Measurements from ENCODE around the gene PFKM.
"Not testable (repeated sequence)": the region's sequence is repeated elsewhere in the genome, so short reads cannot be mapped to it uniquely, and the experiment has no call there.

PFKM gene

DNA sequence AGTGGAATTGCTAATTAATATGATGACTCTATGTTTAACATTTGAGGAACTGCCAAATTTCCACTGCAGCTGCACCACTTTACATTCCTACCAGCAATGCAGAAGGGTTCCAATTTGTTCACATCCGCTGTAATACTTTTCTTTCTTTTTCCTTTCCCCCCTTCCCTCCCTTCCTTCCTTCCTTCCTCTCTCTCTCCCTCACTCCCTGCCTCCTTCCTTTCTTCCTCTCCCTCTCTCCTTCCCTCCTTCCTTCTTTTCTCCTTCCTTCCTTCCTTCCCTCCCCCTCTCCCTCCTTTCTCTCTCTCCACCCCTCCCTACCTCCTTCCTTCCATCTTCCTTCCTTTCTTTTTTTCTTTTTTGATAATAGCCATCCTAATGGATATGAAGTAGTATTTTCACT lies 3.2 kb upstream of the PFKM start:
- no peak for DNase-seq

DNA sequence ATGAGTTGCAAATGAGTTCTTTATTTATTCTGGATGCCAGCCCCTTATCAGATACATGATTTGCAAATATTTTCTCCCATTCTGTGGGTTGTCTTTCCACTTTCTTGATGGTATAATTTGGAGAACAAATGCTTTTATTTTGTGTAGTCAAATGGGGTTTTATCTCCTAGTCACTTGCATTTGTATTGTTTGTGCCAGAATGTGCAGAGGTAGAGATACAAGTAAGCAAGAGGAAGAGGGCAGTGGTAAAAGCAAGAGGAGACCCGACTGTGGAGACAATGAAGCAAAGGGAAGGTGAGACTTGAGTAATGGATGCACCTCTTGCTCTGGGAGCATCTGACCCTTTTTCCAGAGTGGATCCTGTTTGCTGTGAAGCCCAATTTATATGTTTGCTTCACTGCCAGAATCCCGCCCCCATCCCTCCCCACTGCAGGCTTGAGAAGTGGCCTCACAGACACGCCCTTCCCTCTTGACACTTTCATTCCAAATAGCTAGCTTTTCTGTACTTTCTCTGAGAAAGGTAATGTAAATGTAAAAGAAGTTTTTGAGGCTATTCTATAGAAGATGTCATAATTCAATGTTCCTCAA lies 786 bp upstream of the PFKM start:
- DNase-seq, result no peak

DNA sequence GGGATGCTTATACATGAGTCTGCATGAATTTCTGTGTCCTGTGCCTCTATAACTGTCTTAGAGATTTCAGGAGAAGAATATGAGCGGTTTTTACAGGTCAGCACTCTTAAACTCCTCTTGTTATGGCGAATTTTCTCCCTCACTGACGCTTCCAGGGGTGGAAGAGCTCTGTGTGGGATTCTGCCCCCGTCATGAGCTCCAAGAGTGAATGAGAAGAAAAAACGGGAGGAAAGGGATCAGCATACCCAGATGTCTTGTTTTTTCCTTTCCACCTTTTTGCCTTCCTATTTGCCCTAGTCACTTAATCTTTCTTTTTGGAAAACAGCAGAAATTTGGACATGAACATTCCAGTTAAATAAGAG lies 651 bp downstream of the PFKM start:
- no peak for DNase-seq

DNA sequence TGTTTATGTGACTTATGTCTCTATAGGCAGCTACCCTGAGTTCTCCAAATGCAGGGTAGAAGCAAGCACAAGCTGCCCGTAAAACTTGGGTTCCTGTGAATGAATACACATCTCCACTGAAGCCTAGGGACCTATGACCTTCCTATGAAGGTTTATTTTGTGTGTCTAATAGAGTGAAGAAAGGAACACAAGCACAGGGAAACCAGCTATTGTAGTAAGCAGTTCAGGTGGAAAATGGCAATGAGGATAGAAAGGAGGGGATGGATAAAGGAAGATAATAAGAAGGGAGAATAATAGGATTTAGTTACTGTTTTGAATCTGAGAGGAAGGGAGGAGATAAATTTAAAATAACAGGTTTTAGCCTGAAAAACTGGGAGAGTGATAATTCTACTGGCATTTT lies 2.4 kb downstream of the PFKM start:
- no peak for DNase-seq

DNA sequence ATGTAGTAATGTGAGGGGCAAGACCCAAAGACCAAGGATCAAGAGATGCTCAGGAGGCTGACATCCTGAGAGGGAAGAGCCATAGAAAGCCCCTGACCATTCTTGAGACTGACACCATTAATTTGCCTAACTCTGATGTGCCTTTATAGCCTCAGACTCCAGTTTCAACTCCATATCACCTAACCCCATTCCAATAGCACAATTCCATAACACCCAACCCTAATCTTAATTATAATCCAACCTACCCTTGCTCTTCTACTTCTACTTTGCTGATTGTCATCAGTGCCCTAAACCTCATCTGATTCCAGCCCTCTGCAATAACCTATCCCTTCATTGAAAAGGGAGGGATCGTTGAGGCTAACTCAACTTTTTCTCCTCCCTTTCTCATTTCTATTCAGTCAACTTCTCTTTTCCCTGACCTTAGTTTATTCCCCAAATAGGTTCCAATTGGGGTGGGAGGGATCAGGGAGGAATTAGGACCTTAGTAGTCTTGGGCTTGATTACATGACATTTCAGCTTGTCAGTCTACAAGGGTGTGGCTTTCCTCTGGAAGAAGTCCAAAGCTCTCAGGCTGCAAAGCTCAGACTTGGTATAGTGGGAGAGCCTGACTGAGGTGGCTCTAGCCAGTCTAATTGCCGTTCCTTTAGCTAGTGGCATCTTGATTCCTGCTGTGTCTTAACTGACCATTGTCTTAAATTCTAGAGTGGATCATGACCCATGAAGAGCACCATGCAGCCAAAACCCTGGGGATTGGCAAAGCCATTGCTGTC lies 3.1 kb downstream of the PFKM start:
- no peak for DNase-seq

DNA sequence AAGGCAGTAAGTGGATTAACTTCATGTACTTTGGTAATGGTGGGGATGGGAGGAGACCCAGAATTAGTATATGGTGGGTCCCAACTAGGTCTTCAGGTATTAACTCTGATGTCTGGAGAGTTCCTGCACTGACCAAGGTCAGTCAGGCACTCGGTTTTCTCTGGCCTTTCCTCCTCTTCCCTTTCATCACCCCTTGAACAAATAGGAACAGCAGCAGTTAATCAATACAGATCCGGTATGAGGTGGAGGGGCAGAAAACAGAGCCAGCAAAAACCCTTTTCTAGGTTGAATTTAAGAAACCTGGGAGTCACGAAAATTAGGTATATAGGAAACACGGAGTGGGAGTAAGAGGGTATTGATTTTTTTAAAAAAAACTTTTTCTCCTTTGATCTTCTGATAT lies 4.0 kb downstream of the PFKM start:
- DNase-seq, result no peak

DNA sequence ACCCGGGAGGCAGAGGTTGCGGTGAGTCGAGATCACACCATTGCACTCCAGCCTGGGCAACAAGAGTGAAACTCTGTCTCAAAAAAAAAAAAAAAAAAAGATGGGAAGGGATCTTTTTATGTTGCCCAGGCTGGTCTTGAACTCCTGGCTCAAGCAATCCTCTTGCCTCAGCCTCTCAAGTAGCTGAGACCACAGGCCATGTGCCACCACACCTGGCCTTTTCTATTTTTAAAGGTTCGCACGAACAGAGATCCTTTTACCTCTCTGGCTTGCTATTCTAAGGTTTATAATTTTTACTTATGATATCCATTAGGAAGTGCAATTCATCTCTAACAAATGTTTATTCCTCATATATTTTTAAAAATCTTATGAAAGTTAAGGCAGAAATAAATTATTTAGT lies 6.4 kb downstream of the PFKM start:
- DNase-seq, result not testable (repeated sequence)

DNA sequence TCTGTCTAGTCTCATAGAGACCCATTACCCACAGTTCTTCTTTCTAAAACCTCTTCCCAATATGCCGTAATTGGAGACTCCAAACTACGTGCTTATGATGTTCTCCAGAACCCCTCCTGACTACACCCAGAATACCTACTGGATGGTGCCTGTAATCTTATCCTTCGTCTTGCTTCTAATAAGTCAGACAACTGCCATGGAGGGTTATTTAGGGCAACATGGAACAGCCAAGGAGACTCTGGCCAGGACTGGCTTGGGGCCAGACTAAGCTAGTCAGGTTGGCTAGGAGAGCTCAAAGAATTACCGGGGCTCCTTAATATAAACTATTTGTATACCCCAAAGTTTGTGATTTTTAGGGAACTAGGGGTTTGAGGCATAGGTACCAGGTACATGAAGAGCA lies 6.8 kb downstream of the PFKM start:
- peak in 1 of 2 experiments; percentile 49 for DNase-seq

DNA sequence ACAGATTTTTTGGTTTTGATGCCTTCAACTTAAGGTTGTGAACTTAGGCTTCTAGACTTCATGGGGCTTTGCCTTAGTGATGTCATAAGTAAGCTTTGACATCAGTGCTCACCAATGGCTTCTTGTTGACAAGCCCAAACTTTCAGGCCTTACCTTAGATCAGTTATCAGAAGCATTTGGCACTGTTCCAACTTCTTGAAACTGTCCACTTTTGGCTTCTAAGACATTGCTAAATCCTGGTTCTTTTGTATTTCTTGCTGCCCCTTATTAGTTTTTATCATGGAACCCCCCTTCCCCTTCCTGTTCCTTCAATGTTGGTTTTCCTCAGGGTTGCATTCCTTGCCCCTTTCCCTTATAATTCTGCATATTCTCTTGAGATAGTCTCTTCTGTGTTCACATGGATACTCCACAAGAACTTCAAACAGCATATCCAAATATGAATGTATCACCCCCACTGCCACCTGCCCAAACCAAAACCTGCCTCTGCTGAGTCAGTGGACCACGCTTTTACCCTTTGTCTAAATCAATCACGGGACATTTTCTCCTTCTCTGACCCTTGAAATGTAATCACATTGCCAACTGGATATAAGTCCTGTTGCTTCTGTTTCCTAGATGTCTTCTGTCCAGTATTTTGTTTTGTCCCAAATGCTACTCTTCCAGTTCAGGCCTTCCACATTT lies 7.9 kb downstream of the PFKM start:
- DNase-seq, result no peak

DNA sequence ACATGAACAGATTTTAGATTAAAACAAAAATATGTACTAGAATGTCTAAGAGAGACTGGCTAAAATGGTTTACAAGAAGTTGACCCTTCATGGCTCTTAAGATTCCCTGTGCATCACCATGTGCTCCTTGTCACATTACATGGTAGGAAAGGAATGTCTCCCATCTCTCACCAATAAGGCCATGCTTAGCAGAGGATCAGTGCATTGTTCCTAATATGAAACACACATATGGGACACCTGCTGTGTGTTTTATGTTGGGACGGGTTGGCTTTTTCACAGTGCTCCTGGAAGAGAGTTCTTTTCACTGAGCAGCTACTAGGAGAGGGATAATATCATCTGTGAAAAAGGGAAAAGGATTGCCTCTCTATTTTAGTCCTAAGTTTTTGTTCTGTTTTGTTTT lies 9.6 kb downstream of the PFKM start:
- no peak for DNase-seq

DNA sequence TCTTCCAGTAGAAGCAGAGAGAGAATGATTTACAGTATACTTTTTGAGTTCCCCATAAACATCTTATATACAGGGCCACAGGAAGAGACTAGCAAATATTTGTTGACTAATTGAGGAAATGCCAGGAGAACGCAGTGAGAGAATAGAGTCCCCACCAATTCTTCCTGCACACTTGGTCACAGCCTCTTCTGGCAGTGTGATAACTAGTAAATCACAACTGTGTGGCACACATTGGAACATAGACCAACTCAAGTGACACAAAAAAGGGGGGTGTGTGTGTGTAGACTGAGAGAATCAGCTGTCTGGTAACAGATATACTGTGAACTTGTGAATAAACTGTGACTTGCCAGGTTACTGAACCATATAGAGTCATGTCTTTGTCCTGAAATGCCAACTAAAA lies 10.2 kb downstream of the PFKM start:
- no peak for DNase-seq

DNA sequence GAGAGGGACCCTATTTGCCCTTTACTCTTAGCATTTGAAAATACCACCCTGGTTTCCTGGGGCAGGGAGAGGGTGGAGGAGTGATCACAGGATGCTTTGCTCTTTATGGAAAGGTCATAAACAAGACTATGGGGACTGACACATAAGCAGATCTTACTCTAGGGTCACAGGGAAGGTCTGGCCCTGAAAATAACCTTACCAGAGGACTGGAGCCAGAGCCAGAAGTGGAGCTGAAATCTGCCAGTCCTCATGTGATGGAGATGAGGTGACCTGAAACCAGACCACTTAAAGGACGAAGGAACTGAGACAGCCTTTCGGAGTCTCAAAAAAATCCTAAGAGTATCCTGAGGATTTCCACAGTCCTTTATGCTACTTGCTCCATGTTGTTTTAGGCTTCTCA lies 12.4 kb downstream of the PFKM start:
- no peak for DNase-seq

DNA sequence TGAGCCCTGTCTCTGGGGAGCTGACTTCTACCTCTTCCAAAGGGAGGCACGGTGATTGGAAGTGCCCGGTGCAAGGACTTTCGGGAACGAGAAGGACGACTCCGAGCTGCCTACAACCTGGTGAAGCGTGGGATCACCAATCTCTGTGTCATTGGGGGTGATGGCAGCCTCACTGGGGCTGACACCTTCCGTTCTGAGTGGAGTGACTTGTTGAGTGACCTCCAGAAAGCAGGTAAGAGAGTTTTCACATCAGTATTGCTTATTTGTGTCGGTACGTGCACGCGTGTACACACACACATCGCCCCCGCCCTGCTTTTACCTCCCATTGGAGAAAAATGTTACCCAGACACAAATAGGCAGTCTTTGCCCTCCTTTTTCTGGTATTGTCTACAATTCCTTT lies 13.7 kb downstream of the PFKM start:
- no peak for DNase-seq

DNA sequence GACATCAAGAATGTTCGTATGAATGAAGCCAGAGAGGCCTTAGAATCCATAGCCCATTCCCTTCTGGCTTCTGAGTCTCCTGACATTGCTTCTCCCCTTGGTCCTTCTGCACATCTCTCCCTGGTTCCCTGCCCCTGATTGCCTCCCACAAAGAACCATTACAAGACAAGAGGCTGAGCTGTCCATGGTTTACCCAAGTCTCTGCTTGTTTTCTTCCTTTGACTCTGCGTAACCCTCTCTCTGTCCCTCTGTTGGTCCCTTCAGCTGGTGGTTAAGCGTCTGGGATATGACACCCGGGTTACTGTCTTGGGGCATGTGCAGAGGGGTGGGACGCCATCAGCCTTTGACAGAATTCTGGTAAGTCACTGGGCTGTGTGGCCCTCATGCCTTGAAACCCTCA lies 15.9 kb downstream of the PFKM start:
- DNase-seq, result no peak

DNA sequence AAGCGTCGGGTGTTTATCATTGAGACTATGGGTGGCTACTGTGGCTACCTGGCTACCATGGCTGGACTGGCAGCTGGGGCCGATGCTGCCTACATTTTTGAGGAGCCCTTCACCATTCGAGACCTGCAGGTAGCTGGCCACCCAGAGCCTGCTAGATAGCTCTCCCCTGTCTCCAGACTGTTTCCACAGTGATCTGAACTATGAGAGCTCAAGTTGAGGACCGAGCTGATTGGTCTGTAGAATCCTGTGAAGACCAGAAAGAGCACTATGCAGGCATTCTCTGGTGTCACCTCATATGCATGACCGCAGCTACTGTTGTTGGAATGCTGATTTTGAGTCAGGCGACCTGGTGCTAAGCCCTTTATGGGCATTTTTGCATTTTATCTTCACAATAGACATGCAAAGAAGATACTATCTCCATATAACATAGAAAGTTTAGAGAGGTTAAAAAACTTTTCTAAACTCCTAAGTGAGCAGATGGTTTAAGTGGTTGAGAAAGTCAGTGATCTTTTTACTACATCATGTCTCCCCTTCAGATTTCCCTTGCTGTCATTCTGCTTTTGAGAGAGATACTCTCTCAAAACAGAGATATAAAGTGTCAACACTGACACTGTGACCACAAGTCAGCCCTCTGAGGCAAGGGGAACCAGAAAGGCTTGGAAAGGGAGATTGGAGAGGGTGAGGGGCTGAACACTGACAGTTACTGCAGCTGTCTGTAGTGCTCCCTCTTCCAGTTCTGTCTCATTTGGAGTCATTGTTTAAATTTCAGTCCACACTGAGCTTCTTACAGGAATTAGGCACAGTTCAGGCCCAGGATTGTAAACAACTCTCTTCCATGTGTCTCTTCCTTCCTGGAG lies 23.9 kb downstream of the PFKM start:
- DNase-seq, result no peak

DNA sequence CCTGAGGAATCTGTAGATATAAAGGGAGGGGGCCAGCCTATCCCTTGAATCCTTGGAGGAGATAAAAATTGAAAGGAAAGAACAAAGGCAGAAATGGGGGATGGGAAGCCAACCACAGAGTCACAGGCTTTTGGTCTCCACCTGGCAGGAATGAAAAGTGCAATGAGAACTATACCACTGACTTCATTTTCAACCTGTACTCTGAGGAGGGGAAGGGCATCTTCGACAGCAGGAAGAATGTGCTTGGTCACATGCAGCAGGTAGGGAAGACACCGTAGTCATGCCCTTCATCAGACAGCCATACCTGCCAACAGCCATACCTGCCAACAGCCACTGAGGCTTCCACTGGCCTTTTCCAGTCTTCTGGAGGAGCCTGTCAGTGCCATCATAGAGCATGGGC lies 24.7 kb downstream of the PFKM start:
- DNase-seq, result no peak

DNA sequence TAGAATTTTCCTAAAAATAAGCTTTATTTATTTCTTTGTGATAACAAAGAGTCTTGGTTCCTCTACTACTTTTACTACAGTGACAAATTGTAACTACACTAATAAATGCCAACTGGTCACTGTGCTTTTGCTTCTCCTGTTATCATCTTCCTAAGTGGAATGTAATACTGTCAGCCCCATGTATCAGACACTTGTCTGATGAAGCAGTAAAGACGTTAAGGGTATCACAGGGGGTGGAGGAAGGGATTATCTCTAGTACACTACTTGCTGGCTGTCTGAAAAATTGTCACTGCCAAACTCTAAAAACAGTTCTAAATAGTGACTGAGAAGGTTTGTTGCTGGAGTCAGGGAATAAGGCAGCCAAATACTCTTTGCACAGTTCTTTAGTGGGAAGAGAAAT lies 26.8 kb downstream of the PFKM start:
- no peak for DNase-seq

DNA sequence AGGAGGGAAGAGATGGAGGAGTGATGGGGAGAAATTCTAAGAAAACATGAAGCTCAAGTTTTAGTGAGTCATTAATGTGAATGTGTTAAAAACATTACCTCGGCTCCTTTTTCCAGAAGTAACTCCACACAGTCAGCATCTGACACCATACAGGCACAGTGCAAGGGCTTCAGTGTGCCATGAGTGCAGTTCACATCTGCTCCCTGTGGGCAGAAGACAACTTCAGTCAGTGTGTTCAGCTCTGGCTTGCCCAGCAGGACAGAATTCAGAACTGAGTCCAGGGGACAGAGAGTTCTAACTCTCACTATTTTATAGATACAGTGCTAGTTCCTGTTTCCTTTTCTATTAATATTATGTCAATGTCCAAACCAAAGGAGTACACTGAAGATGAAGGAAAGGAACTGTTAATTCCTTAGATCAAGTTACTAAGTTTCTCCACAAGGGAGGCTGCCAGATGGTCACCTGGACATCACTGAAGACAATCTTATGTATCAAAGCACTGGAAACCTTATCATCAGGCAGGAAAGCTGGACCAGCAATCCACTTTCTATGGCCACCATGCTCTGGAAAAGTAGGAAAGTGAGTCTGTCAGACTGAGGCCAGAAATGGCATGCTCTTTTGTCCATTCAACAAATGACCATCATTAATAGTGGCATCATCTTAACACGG lies 32.1 kb downstream of the PFKM start:
- no peak for DNase-seq

DNA sequence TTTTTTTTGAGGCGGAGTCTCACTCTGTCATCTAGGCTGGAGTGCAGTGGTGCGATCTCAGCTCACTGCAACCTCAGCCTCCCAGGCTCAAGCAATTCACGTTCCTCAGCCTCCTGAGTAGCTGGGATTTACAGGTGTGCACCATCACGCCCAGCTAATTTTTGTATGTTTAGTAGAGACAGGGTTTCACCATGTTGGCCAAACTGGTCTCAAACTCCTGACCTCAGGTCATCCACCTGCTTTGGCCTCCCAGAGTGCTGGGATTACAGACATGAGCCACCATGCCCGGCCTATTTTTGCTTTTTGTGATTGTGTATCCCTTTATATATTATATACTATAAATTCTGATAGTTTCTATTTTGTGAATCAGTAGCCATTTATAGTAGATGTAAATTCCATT lies 36.6 kb downstream of the PFKM start:
- DNase-seq, result not testable (repeated sequence)

DNA sequence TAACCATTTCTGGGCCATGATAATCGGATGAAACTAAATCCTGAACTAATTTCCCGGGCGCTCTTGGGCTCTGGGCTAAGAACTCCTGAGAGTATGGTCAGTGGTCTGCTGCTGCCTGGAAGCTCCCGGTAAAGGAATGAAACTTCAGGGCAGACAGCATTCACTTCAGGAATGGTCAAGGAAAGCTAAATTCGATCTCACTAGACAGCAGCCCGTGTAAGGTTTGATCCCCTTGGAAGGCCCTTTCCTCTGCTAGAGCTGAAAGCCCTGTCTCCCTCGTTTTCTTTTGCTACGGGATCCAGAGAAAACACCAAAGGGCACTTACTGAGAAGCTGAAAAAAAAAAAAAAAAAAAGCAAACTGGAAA lies 37.5 kb downstream of the PFKM start:
- DNase-seq, result no peak

DNA sequence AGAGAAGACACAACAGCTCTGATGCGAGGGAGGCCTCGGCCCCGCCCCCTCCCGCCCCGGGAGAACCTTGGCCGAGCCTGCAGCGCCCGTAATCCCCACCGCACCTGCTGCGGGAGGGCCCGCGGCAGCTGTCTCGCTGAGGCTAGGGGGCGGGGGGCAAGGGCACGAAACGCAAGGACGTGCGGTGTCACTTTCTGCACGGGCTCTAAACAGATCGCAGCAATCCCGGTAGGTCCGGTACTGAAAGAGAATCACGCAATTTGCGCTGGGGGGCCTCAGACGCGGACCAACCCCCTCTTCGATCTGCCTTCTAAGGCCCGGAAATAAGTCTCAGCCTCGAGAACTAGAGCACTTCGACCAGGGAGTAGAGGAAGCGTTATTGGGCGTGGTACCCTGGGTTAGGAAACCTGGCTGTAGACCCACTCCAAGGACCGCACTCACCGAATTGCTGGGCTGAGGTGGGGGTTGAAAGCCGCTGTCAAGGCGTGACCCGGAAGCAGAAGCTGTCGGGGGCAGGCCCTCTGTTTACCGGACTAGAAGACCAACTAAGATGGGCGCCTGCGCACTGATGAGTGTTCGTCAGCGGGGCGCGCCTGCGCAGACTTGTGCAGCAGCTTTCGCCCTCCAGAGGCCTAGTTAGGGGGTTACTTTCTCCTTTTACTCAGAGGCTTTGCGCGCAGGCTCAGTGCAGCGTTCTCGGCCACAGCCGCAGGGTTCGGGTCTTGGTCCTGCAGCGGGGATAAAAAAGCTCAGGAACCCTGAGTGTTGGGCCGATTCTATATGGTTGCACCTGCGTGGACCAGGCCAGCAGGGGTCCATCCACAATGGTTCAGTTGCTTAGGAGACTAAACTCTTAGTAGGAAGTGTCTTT lies 38.1 kb downstream of the PFKM start, which contains the start of gene ASB8:
ASB8 (minus strand) TSS at position 498 of the 871 bp plus-strand sequence. CDS start 4,019 bp downstream, outside the sequence.
- peak; percentile 90 to 98 for DNase-seq

DNA sequence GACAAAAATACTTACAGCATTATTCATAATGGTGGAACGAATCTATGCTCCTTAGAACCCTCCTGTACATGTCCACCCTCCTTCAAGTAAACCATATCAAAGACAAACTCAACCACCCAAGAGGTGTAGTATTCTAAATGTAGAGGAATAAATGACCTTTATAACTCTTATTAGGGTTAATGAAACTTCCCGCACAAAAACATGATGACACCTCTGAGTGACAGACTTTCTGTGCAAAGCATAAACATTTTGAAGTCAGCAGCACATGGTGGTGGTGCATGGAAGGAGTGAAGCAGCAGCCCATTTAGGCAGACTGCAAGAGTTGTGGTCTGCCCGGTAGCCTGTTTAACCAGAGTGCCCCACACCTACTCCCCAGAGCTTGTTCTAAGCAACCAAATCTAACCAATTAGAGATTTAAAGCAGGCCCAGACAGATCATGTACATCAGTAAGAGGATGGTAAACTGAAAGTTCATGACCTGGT lies 38.8 kb downstream of the PFKM start:
- no peak for DNase-seq
